ENCODE measurements around the gene ZNF662. TPM values are rescaled to one million over a fixed set of nuclear protein-coding genes. Genes with fewer than 3 reads are reported as not detected.
A peak's percentile ranks its signal among the peaks of the same experiment; 100 is the strongest.

ZNF662 gene
- total and polyA plus RNA-seq, 9 of the 15 experiments (the other 6 are each of a cell fraction or from before 2014, with no cell fraction given), result 0.07 to 0.55 (median 0.27) TPM

GRCh38 chr3:42880601-42881451 lies 25.1 kb upstream of the ZNF662 start (continued):
- no peak for TF ChIP-seq ZNF518B (CRISPR knock-in tag; IDR thresholded peaks at IDR 0.05)
- TF ChIP-seq NCOA1 (IDR thresholded peaks at IDR 0.05; ENCODE audit: low read depth), result no peak
- no peak for TF ChIP-seq ARHGAP35 (IDR thresholded peaks at IDR 0.05; ENCODE audit: partially characterized antibody)
- peak; percentile 63; the same call in 1 of the 2 replicates for TF ChIP-seq ATF7 (IDR thresholded peaks at IDR 0.05)
- no peak for TF ChIP-seq KAT7 (CRISPR knock-in tag; IDR thresholded peaks at IDR 0.05; ENCODE audit: borderline replicate concordance)
- TF ChIP-seq MEF2A (IDR thresholded peaks at IDR 0.05; ENCODE audit: control insufficient read depth, low read depth, low read length), result no peak
- no peak for TF ChIP-seq PHTF2 (CRISPR knock-in tag; IDR thresholded peaks at IDR 0.05)
- no peak for TF ChIP-seq ZFP36 (IDR thresholded peaks at IDR 0.05; ENCODE audit: low read depth, low read length, partially characterized antibody)
- TF ChIP-seq ZNF165 (CRISPR knock-in tag; IDR thresholded peaks at IDR 0.05; ENCODE audit: borderline replicate concordance), result no peak
- 0 out of 2 replicates have a peak, but pooled peaks have one; percentile 49 for TF ChIP-seq KLF13 (tag; IDR thresholded peaks at IDR 0.05; ENCODE audit: borderline replicate concordance, low read depth)
- no peak for TF ChIP-seq FOXK1 (CRISPR knock-in tag; IDR thresholded peaks at IDR 0.05; ENCODE audit: borderline replicate concordance)
- TF ChIP-seq CXXC5 (CRISPR knock-in tag; IDR thresholded peaks at IDR 0.05), result peak; percentile 76
- no peak for TF ChIP-seq SMAD1 (IDR thresholded peaks at IDR 0.05; ENCODE audit: low read depth, low read length, partially characterized antibody)
- TF ChIP-seq HDAC6 (IDR thresholded peaks at IDR 0.05; ENCODE audit: low read depth, low read length), result no peak
- peak; percentile 60; the same call in 1 of the 2 replicates for TF ChIP-seq MYC (IDR thresholded peaks at IDR 0.05; ENCODE audit: low read depth, low read length)
- TF ChIP-seq MYC (CRISPR knock-in tag; IDR thresholded peaks at IDR 0.05; ENCODE audit: borderline replicate concordance, low read depth), result no peak
- TF ChIP-seq, protein P1, sequence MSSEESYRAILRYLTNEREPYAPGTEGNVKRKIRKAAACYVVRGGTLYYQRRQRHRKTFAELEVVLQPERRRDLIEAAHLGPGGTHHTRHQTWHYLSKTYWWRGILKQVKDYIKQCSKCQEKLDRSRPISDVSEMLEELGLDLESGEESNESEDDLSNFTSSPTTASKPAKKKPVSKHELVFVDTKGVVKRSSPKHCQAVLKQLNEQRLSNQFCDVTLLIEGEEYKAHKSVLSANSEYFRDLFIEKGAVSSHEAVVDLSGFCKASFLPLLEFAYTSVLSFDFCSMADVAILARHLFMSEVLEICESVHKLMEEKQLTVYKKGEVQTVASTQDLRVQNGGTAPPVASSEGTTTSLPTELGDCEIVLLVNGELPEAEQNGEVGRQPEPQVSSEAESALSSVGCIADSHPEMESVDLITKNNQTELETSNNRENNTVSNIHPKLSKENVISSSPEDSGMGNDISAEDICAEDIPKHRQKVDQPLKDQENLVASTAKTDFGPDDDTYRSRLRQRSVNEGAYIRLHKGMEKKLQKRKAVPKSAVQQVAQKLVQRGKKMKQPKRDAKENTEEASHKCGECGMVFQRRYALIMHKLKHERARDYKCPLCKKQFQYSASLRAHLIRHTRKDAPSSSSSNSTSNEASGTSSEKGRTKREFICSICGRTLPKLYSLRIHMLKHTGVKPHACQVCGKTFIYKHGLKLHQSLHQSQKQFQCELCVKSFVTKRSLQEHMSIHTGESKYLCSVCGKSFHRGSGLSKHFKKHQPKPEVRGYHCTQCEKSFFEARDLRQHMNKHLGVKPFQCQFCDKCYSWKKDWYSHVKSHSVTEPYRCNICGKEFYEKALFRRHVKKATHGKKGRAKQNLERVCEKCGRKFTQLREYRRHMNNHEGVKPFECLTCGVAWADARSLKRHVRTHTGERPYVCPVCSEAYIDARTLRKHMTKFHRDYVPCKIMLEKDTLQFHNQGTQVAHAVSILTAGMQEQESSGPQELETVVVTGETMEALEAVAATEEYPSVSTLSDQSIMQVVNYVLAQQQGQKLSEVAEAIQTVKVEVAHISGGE (CRISPR knock-in tag; IDR thresholded peaks at IDR 0.05), result peak in 1 of 3 experiments; percentile 70; a peak in 1 of 6 replicates
- TF ChIP-seq PHB (CRISPR knock-in tag; IDR thresholded peaks at IDR 0.05), result no peak

Data from K562 (cell line).